Right lobe of liver (tissue), 6 donors: ENCODE results near the gene SLC22A5. TPM values are rescaled to one million over a fixed set of nuclear protein-coding genes. Genes with fewer than 3 reads are reported as not detected.
A peak's percentile ranks its signal among the peaks of the same experiment; 100 is the strongest.
"Not testable (repeated sequence)": the region's sequence is repeated elsewhere in the genome, so short reads cannot be mapped to it uniquely, and the experiment has no call there.

Experiments
- ATAC-seq, 4 donors: fragments of 200-7000 bp; cut with Tn5 transposase; one replicate each; pipeline ENCODE4 v1.9.1; 2020; ENCODE audit warnings: mild to moderate bottlenecking in 4 of 4, moderate library complexity in 4 of 4
- DNase-seq, 3 donors: peaks; one replicate each; pipeline ENCODE4 v3.0.0-alpha.2; 2020
- H3K27ac ChIP-seq, 3 donors: fragments of 200-600 bp; one replicate each; pipeline ENCODE4 v1.8.0; 2022
- H3K27me3 ChIP-seq, 2 donors: fragments of 200-600 bp; one replicate each; pipeline ENCODE4 v1.8.0; 2022
- H3K36me3 ChIP-seq, 4 donors: fragments of 200-600 bp; sonication (generic) in 1 of 4; one replicate each; pipeline versions ENCODE4 v1.5.1 to v1.8.0; 2017 to 2022; ENCODE audit warnings: control low read depth in 1 of 4
- H3K4me1 ChIP-seq, 4 donors: fragments of 200-600 bp; sonication (generic) in 1 of 4; one replicate each; pipeline versions ENCODE4 v1.5.1 to v1.8.0; 2017 to 2022; ENCODE audit warnings: control low read depth in 1 of 4
- H3K4me3 ChIP-seq, 3 donors: fragments of 200-600 bp; one replicate each; pipeline ENCODE4 v1.8.0; 2022
- H3K9me3 ChIP-seq, 4 donors: fragments of 200-600 bp; sonication (generic) in 1 of 4; one replicate each; pipeline versions ENCODE4 v1.5.1 to v1.8.0; 2017 to 2022; ENCODE audit warnings: control low read depth in 1 of 4
- POLR2A ChIP-seq: fragments of 450-650 bp; IDR thresholded peaks from one replicate; pipeline ENCODE4 v1.6.1; 2017; ENCODE audit warnings: antibody characterized with exemption, mild to moderate bottlenecking
- WGBS: methylation state at CpG from one replicate; pipeline ENCODE4 v1.1.6; 2018; ENCODE audit warnings: low coverage, low lambda C conversion rate; ENCODE audit not compliant: insufficient coverage; ENCODE audit errors: missing lambda C conversion rate; 5-methylcytosine and 5-hydroxymethylcytosine counted together
- intact Hi-C, 2 donors: fragments of 100-400 bp; cut with DNase I; formaldehyde crosslinking; loops; one replicate each; pipeline versions ENCODE4 v1.11.2 to v1.14.1; 2022
- total RNA-seq, 6 experiments: library from RNA; depleted of rRNA in 2 of 6; stranded (reverse); fragments of >200 nt in 2 of 6; fragmentation: NEBNext Ultra II Directional in 3 of 6; extraction: Animal tissue kit (Norgen Biotek cat#: 25700) in 3 of 6; gene quantifications; one replicate each; pipeline versions ENCODE4 v1.1.0 to v1.2.4, GENCODE V29; 2016 to 2023
- TF ChIP-seq, protein P1 (sequence below), 4 donors: fragments of 200-600 bp in 3 of 4; fragments of 450-650 bp in 1 of 4; IDR thresholded peaks; one replicate each; pipeline versions ENCODE4 v1.5.1 to v1.8.0; 2016 to 2022; ENCODE audit warnings: antibody characterized with exemption in 4 of 4, mild to moderate bottlenecking in 2 of 4
- donor health status: DM: no; HTN: yes; CAD: no.
- donor health status: DM: no; HTN: no; CAD: no.
- donor health status: DM: no; HTN: no; CAD: no.
- donor health status: DM: no; HTN: yes; CAD: no.
- donor health status: DM: no; HTN: yes; CAD: no.

Gene SLC22A5
- total RNA-seq, 6 experiments from 2014 or later: 4.7 to 11.1 (median 6.5) TPM

DNA sequence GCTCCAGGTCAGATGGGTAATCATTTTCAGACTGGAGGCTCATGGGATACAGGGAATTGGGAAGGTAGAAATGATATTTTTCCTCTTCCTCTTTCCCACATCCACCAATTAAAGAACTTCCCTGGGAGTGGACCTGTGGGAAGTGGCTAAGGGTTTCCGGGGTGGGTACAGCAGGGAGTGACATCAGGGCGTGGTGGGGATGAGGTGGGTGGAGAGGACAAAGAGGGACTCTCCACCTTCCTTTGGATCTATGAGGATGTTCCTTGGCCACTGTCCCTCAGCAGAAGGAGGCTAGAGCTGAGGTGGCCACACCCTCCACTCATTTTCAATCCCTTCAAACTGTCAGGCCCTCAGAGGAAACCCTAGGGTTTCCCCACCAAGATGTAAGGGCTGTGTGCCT is 66.4 kb downstream of the SLC22A5 start:
- DNase-seq: peak in 1 of 3 donors; percentile 35

DNA sequence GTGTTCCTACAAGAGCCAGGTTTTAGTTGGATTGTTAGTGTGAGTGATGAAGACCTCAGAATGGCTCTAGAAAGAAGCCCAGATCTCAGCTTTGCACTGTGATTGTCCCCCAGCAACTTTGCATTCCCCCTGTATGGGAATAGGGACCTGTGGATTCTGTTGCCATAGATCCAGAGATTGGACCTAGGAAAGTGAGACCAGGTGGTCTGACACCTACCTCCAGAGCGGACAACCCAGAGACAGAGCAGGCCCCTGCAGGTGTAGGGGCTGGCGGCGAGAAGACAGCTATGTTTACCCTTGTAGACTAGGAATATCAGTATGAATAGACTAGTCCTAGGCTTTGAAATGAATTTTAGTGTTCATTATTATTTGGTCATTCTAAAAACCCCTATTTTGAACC is 67.4 kb downstream of the SLC22A5 start:
- no CpG with 5 or more reads among the region's 3 CpGs for WGBS
- Histone ChIP-seq H3K9me3 (no peaks in the 10 kb centered on the region), H3K27ac (no peak overlapping the region)

More for the DNA sequence above, 66.4 kb downstream of the SLC22A5 start:
- H3K9me3 ChIP-seq: no peaks in the 10 kb centered on the region
- intact Hi-C loops: no loop called here
- peak overlapping the region in 1 of 3 donors; percentile 54 for H3K27ac ChIP-seq
- peaks cover 0 to 32% (median 6%) of the 10 kb centered on the region in 4 donors for H3K4me1 ChIP-seq
- no peak for TF ChIP-seq POLR2A
- TF ChIP-seq, protein P1, sequence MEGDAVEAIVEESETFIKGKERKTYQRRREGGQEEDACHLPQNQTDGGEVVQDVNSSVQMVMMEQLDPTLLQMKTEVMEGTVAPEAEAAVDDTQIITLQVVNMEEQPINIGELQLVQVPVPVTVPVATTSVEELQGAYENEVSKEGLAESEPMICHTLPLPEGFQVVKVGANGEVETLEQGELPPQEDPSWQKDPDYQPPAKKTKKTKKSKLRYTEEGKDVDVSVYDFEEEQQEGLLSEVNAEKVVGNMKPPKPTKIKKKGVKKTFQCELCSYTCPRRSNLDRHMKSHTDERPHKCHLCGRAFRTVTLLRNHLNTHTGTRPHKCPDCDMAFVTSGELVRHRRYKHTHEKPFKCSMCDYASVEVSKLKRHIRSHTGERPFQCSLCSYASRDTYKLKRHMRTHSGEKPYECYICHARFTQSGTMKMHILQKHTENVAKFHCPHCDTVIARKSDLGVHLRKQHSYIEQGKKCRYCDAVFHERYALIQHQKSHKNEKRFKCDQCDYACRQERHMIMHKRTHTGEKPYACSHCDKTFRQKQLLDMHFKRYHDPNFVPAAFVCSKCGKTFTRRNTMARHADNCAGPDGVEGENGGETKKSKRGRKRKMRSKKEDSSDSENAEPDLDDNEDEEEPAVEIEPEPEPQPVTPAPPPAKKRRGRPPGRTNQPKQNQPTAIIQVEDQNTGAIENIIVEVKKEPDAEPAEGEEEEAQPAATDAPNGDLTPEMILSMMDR (IDR thresholded peaks at IDR 0.05): no peak
- ATAC-seq: no peak
- no peaks in the 10 kb centered on the region for H3K27me3 ChIP-seq
- H3K4me3 ChIP-seq: no peak overlapping the region
- 66% methylated on average over 2 of the region's 2 CpGs for WGBS
- H3K36me3 ChIP-seq: no peaks in the 10 kb centered on the region

DNA sequence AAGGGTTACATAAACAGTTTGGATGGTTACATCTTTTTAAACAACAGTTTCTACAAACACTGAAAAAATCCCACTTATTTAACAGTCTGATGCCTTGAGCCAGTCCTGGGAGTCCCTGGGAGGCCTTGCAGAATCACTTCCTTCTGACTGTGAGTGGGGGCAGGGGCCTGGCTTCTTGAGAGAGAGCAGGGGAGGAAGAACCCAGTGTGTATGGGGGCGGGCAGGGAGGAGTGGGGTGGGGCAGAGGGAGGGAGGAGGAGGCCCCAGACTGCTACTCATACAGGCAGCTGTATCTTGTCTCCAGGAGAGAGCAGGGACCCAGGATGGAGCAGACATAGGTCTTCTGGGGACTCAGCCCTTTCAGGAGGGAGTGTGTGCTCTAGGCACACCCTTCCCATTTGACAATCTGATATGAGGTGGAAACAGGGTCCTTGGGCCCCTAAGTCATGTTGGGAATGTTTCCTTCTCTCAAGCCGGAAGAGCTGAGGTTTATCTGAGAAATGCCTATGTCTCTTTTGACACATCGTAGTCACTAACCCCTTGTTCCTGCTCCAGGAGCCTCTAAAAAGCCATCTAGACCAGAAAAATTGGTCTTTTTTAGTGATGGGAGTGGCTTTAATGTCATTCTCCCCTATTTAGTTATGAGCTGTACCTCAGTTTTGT is 68.2 kb downstream of the SLC22A5 start:
- no peaks in the 10 kb centered on the region for H3K36me3 ChIP-seq
- DNase-seq (peak; percentile 70 to 75 (median 71)), ATAC-seq (peak; percentile 50 to 80 (median 70))
- TF ChIP-seq, protein P1 (IDR thresholded peaks at IDR 0.05): no peak
- TF ChIP-seq POLR2A: no peak
- intact Hi-C loops: no loop called here
- H3K4me1 ChIP-seq: peaks cover 0 to 32% (median 6%) of the 10 kb centered on the region in 4 donors
- H3K27ac ChIP-seq: peak overlapping the region in 2 of 3 donors; percentile 34 to 53
- H3K4me3 ChIP-seq: no peak overlapping the region
- no CpG with 5 or more reads among the region's 3 CpGs for WGBS
- no peaks in the 10 kb centered on the region for H3K9me3 ChIP-seq
- no peaks in the 10 kb centered on the region for H3K27me3 ChIP-seq

More for the DNA sequence above, 67.4 kb downstream of the SLC22A5 start:
- DNase-seq (peak in 1 of 3 donors; percentile 26), ATAC-seq (no peak)
- Histone ChIP-seq H3K27me3 (no peaks in the 10 kb centered on the region), H3K36me3 (no peaks in the 10 kb centered on the region), H3K4me3 (no peak overlapping the region), H3K4me1 (peaks cover 0 to 32% (median 6%) of the 10 kb centered on the region in 4 donors)
- intact Hi-C loops: no loop called here
- no peak for TF ChIP-seq POLR2A
- TF ChIP-seq, protein P1 (IDR thresholded peaks at IDR 0.05): no peak

DNA sequence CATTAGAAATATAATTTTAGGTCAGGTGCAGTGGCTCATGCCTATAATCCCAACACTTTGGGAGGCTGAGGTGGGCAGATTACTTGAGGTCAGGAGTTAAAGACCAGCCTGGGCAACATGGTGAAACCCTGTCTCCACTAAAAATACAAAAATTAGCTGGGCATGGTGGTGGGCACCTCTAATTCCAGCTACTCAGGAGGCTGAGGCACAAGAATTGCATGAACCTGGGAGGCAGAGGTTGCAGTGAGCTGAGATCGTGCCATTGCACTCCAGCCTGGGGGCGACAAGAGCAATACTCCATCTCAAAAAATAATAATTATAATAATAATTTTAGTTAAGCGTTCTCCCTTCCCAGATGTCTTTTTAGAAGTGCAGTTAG is 68.7 kb downstream of the SLC22A5 start:
- H3K36me3 ChIP-seq, DNase-seq, H3K27me3 ChIP-seq, H3K9me3 ChIP-seq, intact Hi-C loops, H3K4me3 ChIP-seq, ATAC-seq: not testable (repeated sequence)
- 91% methylated on average over 3 of the region's 3 CpGs for WGBS
- Histone ChIP-seq H3K27ac (peak overlapping the region in 2 of 3 donors; percentile 34 to 53), H3K4me1 (peaks cover 0 to 32% (median 6%) of the 10 kb centered on the region in 4 donors)

DNA sequence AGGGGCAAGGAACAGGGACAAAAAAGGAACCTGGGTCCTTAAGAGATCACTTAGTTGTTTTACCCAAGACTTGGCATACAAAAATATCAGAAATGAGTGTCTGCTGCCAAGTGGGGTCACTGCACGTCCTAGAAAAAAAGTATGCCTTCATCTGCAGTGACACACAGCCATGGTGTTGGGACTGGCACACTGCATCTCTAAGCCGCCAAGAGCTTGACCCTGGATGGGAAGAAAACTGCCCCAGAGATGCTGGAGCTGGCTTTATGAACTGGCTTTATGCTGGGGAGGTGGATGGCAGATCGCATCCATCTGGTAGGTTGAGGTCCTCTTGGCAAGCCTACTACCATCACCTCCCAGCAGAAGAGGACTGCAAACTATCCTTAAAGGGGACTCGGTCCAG is 69.4 kb downstream of the SLC22A5 start:
- Histone ChIP-seq H3K4me1 (peaks cover 0 to 30% (median 5%) of the 10 kb centered on the region in 4 donors), H3K27me3 (no peaks in the 10 kb centered on the region), H3K36me3 (no peaks in the 10 kb centered on the region), H3K27ac (peak overlapping the region in 2 of 3 donors; percentile 22 to 48), H3K4me3 (no peak overlapping the region), H3K9me3 (no peaks in the 10 kb centered on the region)
- intact Hi-C loops: no loop called here
- TF ChIP-seq, protein P1 (IDR thresholded peaks at IDR 0.05): no peak
- TF ChIP-seq POLR2A: no peak
- DNase-seq (no peak), ATAC-seq (peak in 1 of 4 donors; percentile 6)
- no CpG with 5 or more reads among the region's 4 CpGs for WGBS
